IMR-90 (cell line): ENCODE measurements around the gene TNFRSF18. TPM values are rescaled to one million over a fixed set of nuclear protein-coding genes. Genes with fewer than 3 reads are reported as not detected.

ENCODE experiments used
- ATAC-seq: fragments of 200-7000 bp; cut with Tn5 transposase; 2 replicates; pipeline ENCODE4 v1.9.1; 2020; ENCODE audit warnings: low read depth, mild to moderate bottlenecking, moderate library complexity
- BruUV-seq: library from RNA; stranded (reverse); fragments of 400-500 nt; replicated peaks from 2 replicates; lab custom pipeline; 2021; lab: Mats Ljungman, UMichigan
- CTCF ChIA-PET: fragments of 300-600 bp; formaldehyde crosslinking; extraction: SDS; loops from one replicate; lab custom pipeline; 2021; ENCODE audit warnings: antibody characterized with exemption; lab: Yijun Ruan, JAX
- POLR2A ChIA-PET: fragments of 300-600 bp; sonication (Branson Sonifier 250); formaldehyde crosslinking; loops from one replicate; lab custom pipeline; 2022; ENCODE audit warnings: antibody characterized with exemption; ENCODE audit not compliant: unreplicated experiment; lab: Charles Lee
- DNase-seq: peaks from one replicate; pipeline ENCODE4 v3.0.0; 2013
- H2AFZ ChIP-seq: replicated peaks from 2 replicates; pipeline ENCODE3; 2013; ENCODE audit warnings: low read length, mild to moderate bottlenecking; ENCODE audit not compliant: poor library complexity
- H2AK5ac ChIP-seq: 2 replicates; pipeline ENCODE4 v1.6.1; 2013; ENCODE audit warnings: low read depth, low read length, inconsistent platforms
- H2AK9ac ChIP-seq: replicated peaks from 2 replicates; pipeline ENCODE3; 2013; ENCODE audit warnings: mild to moderate bottlenecking, low read depth, low read length, moderate library complexity; ENCODE audit not compliant: poor library complexity
- H2BK120ac ChIP-seq: 2 replicates; pipeline ENCODE4 v1.6.1; 2013; ENCODE audit warnings: low read depth, low read length, inconsistent platforms
- H2BK15ac ChIP-seq: 3 replicates; pipeline ENCODE4 v1.6.1; 2013; ENCODE audit warnings: low read depth, low read length, inconsistent platforms
- H2BK20ac ChIP-seq: 2 replicates; pipeline ENCODE4 v1.6.1; 2013; ENCODE audit warnings: low read depth, mild to moderate bottlenecking, inconsistent platforms, low read length, moderate library complexity
- H2BK5ac ChIP-seq: 2 replicates; pipeline ENCODE4 v1.6.1; 2013; ENCODE audit warnings: mild to moderate bottlenecking, low read depth, low read length, inconsistent platforms; ENCODE audit not compliant: poor library complexity, severe bottlenecking
- H3K14ac ChIP-seq: replicated peaks from 2 replicates; pipeline ENCODE4 v1.6.1; 2013; ENCODE audit warnings: low read depth, low read length, inconsistent platforms
- H3K18ac ChIP-seq: 2 replicates; pipeline ENCODE4 v1.6.1; 2013; ENCODE audit warnings: low read depth, low read length, control low read depth
- H3K23ac ChIP-seq: 2 replicates; pipeline ENCODE4 v1.6.1; 2013; ENCODE audit warnings: low read depth, low read length, inconsistent platforms
- H3K27ac ChIP-seq: 2 replicates; pipeline ENCODE4 v1.5.1; 2013; ENCODE audit warnings: mild to moderate bottlenecking, control low read depth, low read length; ENCODE audit not compliant: insufficient read depth
- H3K27me3 ChIP-seq: 2 replicates; pipeline ENCODE4 v1.6.1; 2013; ENCODE audit warnings: low read length; ENCODE audit not compliant: control insufficient read depth, insufficient read depth
- H3K36me3 ChIP-seq: 2 replicates; pipeline ENCODE4 v1.6.1; 2013; ENCODE audit warnings: low read length, mixed read lengths; ENCODE audit not compliant: control insufficient read depth, insufficient read depth
- H3K4ac ChIP-seq: 2 replicates; pipeline ENCODE4 v1.6.1; 2013; ENCODE audit warnings: low read depth, low read length, inconsistent platforms
- H3K4me1 ChIP-seq: 2 replicates; pipeline ENCODE4 v1.6.1; 2013; ENCODE audit warnings: low read length, mixed read lengths; ENCODE audit not compliant: control insufficient read depth, insufficient read depth
- H3K4me2 ChIP-seq: 2 replicates; pipeline ENCODE4 v1.6.1; 2013; ENCODE audit warnings: low read depth, mild to moderate bottlenecking, control low read depth, low read length, moderate library complexity
- H3K4me3 ChIP-seq: 2 replicates; pipeline ENCODE4 v1.5.1; 2013; ENCODE audit warnings: low read depth, mild to moderate bottlenecking, control low read depth, low read length, moderate library complexity; ENCODE audit not compliant: insufficient read depth
- H3K56ac ChIP-seq: 2 replicates; pipeline ENCODE4 v1.6.1; 2013; ENCODE audit warnings: low read length, inconsistent platforms; ENCODE audit not compliant: insufficient read depth; ENCODE audit errors: extremely low read depth
- H3K79me1 ChIP-seq, 2 experiments: 2 replicates each; pipeline ENCODE4 v1.6.1; 2013; ENCODE audit warnings: low read length in 2 of 2, inconsistent platforms in 1 of 2, low read depth in 1 of 2
- H3K9ac ChIP-seq: 2 replicates; pipeline ENCODE4 v1.6.1; 2013; ENCODE audit warnings: low read depth, low read length, control low read depth
- H3K9me1 ChIP-seq: 2 replicates; pipeline ENCODE4 v1.6.1; 2013; ENCODE audit warnings: low read length, inconsistent platforms; ENCODE audit not compliant: insufficient read depth
- H3K9me3 ChIP-seq: 2 replicates; pipeline ENCODE4 v1.6.1; 2013; ENCODE audit warnings: low read length; ENCODE audit not compliant: control insufficient read depth, insufficient read depth
- H4K20me1 ChIP-seq: 2 replicates; pipeline ENCODE4 v1.6.1; 2013; ENCODE audit warnings: low read length, inconsistent platforms; ENCODE audit not compliant: insufficient read depth
- H4K5ac ChIP-seq: 2 replicates; pipeline ENCODE4 v1.6.1; 2013; ENCODE audit warnings: mild to moderate bottlenecking, low read depth, low read length, control low read depth
- H4K8ac ChIP-seq, 2 experiments: 2 replicates each; pipeline ENCODE4 v1.6.1; 2013; ENCODE audit warnings: low read depth in 2 of 2, low read length in 2 of 2, control low read depth in 1 of 2, inconsistent platforms in 1 of 2
- H4K91ac ChIP-seq: 2 replicates; pipeline ENCODE4 v1.6.1; 2013; ENCODE audit warnings: low read depth, low read length, inconsistent platforms; ENCODE audit not compliant: insufficient read depth
- FOS ChIP-seq: fragments of 150-350 bp; IDR thresholded peaks from 2 replicates; pipeline ENCODE4 v1.6.1; 2016; ENCODE audit warnings: low read depth, low read length
- RCOR1 ChIP-seq: IDR thresholded peaks from 2 replicates; pipeline ENCODE4 v1.6.1; 2012; ENCODE audit warnings: mild to moderate bottlenecking, low read length, improper control_type of control experiment; ENCODE audit not compliant: insufficient replicate concordance
- RFX5 ChIP-seq: IDR thresholded peaks from 2 replicates; pipeline ENCODE4 v1.8.0; 2012; ENCODE audit warnings: low read depth, mild to moderate bottlenecking, low read length, moderate library complexity
- USF2 ChIP-seq: fragments of 150-350 bp; IDR thresholded peaks from 2 replicates; pipeline ENCODE4 v1.6.1; 2017; ENCODE audit warnings: mild to moderate bottlenecking, antibody characterized with exemption, low read length, low read depth
- WGBS, 2 experiments: methylation state at CpG; one replicate each; pipeline versions ENCODE4 v1.1.5 to v1.1.7; 2013; ENCODE audit warnings: missing lambda C conversion rate in 2 of 2; ENCODE audit not compliant: insufficient read length in 1 of 2; ENCODE audit errors: extremely low coverage in 2 of 2; 5-methylcytosine and 5-hydroxymethylcytosine counted together
- dilution Hi-C: fragments of 300-500 bp; cut with HindIII; formaldehyde crosslinking; loops from one replicate; pipeline ENCODE4 v1.14.3; 2018; ENCODE audit warnings: low sequenced_read_pairs; ENCODE audit not compliant: unreplicated experiment
- in situ Hi-C: fragments of 300-500 bp; cut with MboI; formaldehyde crosslinking; loops from 3 replicates; pipeline ENCODE4 v1.14.3; 2019; ENCODE audit warnings: low sequenced_read_pairs, inconsistent platforms, mixed read lengths
- intact Hi-C: fragments of 100-400 bp; cut with micrococcal nuclease; formaldehyde crosslinking; loops from 2 replicates; pipeline ENCODE4 v1.10.0; 2022
- polyA plus RNA-seq, 3 experiments: library from polyadenylated mRNA; depleted of rRNA; stranded (reverse); fragments of >200 nt; gene quantifications; 2 replicates each; pipeline ENCODE4 v1.2.3, GENCODE V29; 2012; ENCODE audit warnings: low replicate concordance in 1 of 3
- total RNA-seq: library from RNA; depleted of rRNA; stranded (reverse); fragments of >200 nt; gene quantifications from 2 replicates; pipeline ENCODE4 v1.2.3, GENCODE V29; 2012

The TNFRSF18 gene
- total and polyA plus RNA-seq, 2 of the 4 experiments (the other 2 are of a cell fraction) = 0.18 to 1.0 TPM

DNA sequence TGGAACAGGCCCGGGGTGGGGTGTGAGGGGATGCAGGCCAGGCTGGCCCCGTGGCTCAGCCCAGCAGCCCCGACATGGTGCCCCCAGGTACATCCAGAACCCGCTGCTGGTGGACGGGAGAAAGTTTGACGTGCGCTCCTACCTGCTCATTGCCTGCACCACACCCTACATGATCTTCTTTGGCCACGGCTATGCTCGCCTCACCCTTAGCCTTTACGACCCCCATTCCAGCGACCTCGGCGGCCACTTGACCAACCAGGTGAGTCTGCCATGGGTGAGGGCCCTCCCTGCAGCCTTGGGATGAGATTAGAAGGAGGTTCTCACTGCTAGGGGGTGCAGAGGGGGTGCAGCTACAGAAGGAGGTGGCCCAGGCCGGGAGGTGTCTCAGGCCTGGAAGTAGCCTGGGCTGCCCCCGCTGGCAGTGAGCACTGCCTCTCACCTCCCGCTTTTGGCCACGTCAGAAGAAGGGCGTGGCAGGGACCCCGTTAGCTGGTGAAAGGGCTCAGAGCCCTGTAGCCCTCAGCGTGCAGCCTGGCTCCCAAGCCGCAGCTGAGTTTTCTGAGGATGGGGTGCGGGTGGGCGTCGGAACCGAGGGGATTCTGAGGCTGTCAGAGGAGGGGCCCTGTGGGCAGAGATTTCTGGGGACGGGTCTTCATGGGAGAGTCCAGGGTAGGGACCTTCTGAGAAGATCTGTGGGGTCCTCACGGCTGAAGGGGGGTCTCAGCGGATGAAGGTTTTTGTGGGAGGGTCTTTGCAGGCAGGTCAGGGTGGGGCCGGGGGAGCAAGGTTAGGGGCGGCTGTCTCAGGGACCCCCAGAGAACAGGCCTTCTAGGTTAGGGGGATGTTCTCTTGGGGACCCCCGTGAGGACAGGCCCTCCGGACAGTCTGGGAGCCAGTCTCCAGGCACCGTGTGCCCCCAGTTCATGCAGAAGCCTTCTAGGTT lies 22.3 kb downstream of the TNFRSF18 start (continued):
- no peak for TF ChIP-seq RFX5

DNA sequence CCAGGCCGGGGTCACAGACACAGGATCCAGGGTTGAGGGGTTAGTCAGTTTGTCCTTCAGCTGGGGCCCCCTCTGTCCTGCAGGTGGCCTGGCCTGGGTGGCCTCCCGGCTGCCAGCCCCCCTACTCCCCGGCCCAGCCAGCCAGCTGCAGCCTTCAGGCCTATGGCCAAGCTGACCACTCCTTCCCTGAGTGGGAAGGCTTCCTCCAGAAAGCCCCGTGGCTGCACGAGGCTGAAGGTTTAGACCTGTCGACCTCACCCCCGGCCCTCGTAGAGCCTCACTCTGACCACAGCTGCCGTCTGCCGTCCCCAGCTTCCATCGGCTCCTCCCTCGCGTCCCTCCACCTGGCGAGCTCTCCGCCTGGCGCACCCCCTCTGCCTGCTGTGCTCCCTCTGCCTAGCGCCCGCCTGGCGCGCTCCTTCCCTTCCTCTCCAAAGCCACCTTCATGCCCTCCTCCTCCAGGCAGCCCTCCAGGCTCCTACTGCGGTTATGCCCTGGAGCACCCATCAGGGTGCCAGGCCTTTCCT lies 23.1 kb downstream of the TNFRSF18 start:
- ATAC-seq = no peak

More for the DNA sequence above, 23.1 kb downstream of the TNFRSF18 start:
- Histone ChIP-seq H2BK20ac (no peak overlapping the region), H2BK5ac (no peak overlapping the region), H3K56ac (no peak overlapping the region), H3K79me1 (no peaks in the 10 kb centered on the region), H2AK9ac (no peak overlapping the region), H3K9ac (no peak overlapping the region), H3K4me2 (no peak overlapping the region), H3K4me3 (no peak overlapping the region), H2AK5ac (no peak overlapping the region), H3K27ac (no peak overlapping the region), H4K20me1 (no peaks in the 10 kb centered on the region), H3K4ac (no peak overlapping the region), H3K23ac (no peak overlapping the region), H2BK120ac (no peak overlapping the region), H3K27me3 (peaks cover 2% of the 10 kb centered on the region; the same call in 1 of the 2 replicates), H3K14ac (no peak overlapping the region), H4K8ac (no peak overlapping the region), H3K36me3 (no peaks in the 10 kb centered on the region), H2BK15ac (no peak overlapping the region), H3K9me1 (no peaks in the 10 kb centered on the region), H4K5ac (no peak overlapping the region), H3K4me1 (no peaks in the 10 kb centered on the region), H4K91ac (no peak overlapping the region), H3K18ac (no peak overlapping the region), H3K9me3 (no peaks in the 10 kb centered on the region), H2AFZ (no peak overlapping the region)
- in situ Hi-C loops (no loop called here), dilution Hi-C loops (no loop called here), intact Hi-C loops (no loop called here)
- no TSS peak for BruUV-seq
- WGBS, 2 experiments = 80% methylated on average over 10 of the region's 21 CpGs; no CpG with 5 or more reads in 1 of the 2 experiments
- DNase-seq = no peak
- POLR2A ChIA-PET = no interaction called here
- TF ChIP-seq RCOR1 (no peak), FOS (no peak), USF2 (no peak)
- CTCF ChIA-PET = no interaction called here
